ENCODE data around the gene SREBF2. TPM values are rescaled to one million over a fixed set of nuclear protein-coding genes. Genes with fewer than 3 reads are reported as not detected.

The SREBF2 gene
- total RNA-seq, 1 donor from 2014 or later = 65.5 TPM

DNA sequence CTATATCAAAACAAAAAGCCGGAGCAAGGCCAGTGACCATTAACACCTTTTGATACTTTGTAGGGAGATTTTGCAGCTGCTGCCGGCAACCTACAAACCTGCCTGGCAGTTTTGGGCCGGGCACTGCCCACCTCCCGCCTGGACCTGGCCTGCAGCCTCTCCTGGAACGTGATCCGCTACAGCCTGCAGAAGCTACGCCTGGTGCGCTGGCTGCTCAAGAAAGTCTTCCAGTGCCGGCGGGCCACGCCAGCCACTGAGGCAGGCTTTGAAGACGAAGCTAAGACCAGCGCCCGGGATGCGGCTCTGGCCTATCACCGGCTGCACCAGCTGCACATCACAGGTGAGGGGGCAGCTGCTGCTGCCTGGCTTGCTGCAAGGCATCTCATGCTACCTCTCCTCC lies 47.7 kb downstream of the SREBF2 start:
- no peak for DNase-seq

DNA sequence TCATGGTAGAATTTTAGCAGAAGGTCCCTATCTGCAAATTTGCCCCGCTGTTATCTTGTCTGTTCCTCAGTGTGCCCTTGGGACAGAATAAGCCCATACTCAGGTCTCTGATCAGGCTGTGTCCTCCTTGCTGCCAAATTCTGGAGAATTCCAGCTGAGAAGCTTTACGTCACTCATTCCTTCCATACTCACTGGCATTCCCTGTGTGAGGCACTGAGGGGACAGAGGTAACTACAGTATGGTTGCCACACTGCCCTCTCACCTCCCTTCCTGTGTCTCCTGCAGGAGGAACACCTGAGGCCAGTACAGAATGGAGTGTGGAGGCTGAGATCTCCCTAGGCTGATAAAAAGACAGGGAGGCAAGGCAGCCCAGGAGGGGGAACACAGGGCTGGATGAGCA lies 50.5 kb downstream of the SREBF2 start:
- DNase-seq = no peak

DNA sequence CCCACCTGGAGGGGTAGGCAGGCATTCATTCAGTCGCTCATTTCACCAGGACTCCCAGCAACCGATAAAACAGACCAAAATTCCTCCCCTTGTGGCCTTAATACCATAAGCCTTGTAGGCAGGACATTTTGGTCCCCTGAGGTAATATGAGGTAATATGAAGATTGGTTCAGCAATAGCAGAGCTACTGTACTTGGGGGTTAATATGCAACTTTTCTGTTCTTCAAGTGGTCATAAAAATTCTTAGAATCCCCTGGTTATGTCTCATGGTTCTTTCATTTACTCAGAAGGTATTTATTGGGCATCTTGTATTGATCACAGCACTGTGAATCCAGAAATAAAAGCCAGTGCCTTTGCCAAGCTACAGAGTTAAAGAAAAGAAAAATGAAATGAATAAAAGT lies 52.2 kb downstream of the SREBF2 start:
- DNase-seq = no peak

DNA sequence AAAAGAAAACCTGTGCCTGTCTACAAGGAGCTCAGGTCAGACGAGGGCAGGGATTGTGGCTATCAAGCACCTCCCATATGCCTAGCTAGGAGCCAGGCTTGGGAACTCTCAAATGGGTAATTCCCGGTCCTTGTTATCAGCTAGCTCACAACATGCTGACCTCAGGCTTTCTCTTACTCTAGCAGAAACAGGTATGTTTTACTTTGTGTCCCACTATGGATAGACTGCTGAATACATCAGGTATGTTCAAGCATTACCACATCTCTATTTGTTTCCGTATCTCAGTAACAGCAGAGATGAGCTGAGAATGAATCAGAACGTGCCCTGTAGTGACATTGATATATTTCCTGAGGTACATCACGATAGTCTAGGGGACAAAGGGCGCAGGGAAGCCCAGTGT lies 52.6 kb downstream of the SREBF2 start:
- no peak for DNase-seq

DNA sequence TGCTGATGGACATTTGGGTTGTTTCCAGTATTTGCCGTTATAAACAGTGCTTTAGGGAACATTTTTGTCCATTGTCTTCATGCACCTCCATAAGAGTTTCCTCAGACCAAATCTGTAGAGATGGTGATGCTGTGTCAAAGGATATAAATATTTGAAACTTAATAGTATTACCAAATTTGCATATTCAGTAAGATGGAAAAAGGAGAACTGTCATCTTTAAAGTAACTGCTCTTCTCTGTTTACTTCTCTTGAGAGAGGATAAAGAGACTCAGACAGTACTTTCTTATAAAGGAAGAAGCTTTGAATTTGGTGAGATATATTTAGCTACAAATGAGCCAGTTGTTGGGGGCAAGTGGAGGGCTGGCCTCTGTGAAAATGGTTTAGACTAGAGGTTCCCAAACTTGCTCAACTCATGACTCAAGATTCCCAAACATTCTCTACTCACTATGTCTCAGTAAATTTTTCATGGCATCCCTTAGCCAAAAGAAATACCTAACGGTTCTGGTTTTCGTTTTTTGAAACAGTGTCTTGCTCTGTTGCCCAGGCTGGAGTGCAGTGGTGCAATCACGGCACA lies 55.8 kb downstream of the SREBF2 start:
- DNase-seq = no peak

DNA sequence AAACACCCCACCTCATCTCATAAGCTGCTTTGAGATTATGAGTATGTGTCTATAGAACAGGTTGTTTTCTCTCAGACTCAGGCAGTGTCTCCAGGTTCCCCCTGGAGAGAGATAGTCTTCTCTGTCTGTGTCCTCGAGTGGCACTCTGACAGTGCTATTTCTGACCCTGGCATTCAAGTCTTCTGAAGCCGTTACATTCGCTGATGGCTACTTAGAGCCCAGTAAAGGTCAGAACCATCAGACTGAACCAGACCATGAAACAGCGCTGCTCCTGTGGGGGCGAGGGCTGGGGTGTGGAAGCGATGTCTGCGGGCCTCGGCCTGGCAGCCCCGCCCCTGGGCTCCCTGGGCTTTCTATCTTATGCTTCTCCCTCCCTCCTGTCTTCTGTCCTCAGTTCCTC lies 58.5 kb downstream of the SREBF2 start:
- no peak for DNase-seq

DNA sequence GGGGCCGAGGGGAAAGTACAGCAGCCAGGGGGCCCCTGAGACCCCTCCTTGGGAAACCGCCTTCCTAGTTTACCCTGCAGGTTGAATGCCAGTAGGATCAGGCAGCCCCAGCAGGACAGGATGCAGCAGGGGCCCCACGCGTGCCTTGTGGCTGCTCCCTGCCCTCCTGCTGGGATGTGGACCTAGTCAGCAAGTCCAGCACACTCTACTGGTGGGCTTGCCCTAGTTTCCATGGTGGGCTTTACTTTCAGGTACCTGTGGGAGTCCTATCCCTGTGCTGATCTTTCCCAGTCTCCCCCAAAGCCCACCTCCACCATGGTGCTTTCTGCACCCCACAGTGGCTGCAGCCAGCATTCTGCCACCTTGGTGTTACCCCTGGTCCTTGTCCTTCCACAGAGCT lies 59.8 kb downstream of the SREBF2 start:
- DNase-seq = no peak

DNA sequence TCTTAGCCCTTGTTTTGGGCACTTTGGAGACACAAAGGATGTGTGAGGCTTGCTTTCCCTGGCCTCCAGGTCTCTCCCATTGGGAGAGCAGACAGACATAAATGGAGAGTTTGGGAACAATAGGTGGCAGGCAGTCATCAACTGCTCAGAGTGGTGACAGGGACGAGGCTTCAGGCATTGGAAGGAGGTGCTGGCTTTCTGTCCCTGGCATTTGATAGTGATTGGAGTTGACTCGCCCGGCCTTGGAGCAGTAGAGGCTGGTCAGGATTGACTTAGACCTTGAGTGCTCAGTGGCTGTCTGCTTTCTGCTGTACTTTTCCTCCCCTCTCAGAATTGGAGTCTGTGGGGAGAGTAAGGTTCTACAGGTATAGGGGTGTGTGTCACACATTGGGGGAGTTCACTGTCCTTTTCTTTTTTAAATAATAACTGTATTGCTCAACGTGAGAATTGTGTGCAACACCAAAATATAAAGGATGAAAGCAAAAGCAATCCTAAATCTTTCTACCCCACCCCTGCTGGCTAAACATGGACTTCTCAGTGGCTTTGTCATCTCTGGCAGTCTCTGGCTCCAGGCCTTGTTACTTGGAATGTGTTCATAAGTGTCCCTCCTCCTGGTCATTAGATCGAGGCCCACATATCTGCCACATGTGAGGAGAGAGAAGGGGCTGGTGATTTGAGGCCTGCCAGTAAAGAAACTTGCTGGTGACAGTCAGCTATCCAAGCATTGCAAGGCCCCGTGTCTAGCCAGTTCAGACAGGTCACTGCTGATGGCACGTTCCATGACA lies 60.9 kb downstream of the SREBF2 start:
- DNase-seq = no peak

DNA sequence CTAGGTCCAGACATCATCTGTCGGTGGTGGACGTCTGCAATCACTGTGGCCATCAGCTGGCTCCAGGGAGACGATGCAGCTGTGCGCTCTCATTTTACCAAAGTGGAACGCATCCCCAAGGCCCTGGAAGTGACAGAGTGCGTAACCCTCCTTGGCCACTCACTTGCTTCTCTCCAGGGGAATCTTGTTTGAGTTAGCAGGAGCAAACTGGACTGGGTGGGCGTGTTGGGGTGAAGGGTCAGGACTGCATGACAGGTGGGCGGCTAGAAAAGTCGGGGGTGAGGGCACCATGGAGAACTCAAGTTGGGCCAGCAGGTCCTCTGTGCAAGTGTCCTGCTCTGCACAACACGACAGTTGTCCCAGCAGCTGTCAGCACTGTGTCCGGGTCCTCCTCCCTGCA lies 65.7 kb downstream of the SREBF2 start:
- DNase-seq = no peak

DNA sequence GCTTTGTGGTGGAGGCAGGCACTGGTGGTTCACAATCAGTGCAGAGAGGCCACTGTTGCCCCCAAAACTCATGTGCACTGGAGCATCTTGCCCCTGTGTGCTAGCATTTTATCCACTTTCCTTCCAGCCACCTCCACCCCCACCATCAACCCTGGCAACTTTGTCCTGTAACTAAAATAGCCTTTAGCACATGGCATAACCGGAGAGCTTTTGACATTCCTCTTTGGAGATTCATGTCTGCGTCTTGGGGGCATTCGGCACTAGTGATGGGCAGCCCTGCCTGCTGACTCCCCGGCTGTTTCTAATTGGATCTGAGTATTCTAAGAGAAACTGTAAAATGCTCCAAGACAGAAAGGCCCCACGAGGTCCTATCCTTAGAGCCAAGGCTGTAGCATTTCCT lies 66.2 kb downstream of the SREBF2 start:
- DNase-seq = no peak

DNA sequence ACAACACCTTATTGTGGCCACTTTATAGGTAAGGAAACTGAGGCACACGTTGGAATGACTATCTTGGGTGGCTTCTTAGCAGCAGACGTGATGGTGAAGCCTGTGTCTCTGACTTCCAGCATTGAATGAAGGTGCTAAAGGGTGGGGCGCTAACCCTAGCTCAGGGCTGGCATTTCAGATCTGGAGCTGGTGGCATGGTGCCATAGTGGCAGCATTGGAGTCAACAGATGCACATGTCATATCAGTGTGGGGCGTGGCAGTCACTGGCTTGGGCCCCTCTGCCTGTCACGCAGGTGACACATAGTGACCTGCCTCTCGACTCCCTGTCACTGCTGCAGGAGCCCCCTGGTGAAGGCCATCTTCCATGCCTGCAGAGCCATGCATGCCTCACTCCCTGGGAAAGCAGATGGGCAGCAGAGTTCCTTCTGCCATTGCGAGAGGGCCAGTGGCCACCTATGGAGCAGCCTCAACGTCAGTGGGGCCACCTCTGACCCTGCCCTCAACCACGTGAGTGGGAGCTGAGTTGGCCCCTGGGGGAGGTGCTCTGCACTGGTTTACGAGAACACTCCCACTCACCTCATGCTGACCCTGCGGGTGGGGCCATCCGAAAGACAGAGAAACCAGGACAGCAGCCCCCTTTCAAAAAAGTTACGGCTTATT lies 67.2 kb downstream of the SREBF2 start:
- no peak for DNase-seq

DNA sequence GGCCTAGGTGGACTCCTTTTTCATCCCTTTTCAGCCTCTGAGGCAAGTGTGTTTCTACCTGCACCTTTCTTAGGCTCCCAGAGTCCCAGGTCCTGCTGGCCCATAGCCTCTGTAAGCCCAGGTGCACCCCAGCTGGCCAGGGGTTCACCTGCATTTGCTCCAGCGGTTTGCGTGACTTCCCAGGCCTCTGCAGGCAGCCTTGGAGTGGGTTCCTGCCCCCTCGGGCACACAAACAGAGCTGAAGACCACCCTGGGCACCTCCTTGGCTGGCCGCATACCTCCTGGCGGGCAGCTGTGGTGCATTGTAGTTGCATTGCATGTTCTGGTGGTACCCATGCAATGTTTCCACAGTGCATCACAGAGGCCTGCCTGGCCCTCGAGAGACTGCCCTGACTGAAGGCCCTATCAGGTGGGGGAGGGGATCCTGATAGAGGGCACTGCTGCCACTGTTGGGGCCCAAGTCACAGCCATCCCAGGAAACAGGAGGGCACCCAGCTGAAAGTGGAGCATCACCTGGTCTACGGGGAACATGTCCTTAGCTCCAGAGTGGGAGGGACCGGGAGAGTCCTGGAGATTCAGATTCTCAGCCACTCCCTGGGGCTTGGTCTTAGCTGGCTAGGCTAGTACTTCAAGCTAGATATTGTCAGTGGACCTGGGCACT lies 67.9 kb downstream of the SREBF2 start:
- DNase-seq = no peak

DNA sequence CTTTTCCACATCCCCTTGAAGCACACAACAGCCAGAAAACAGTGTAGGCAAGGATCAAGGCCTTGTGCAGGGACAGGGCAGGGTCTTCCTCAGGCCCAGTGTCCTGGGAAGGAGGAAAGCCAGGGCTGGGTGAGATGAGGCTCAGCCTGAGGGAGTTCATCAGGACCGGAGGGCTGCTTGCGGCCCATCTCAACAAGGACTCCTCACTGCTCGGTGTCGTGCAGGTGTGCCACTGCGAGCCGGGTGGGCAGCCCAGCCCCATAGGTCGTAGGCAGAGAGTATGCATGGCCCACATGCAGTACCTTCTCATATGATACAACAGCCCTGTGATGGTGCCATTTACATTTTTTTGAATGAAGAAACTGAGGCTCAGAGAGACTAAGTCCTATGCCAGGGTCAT lies 69.1 kb downstream of the SREBF2 start:
- DNase-seq = no peak

DNA sequence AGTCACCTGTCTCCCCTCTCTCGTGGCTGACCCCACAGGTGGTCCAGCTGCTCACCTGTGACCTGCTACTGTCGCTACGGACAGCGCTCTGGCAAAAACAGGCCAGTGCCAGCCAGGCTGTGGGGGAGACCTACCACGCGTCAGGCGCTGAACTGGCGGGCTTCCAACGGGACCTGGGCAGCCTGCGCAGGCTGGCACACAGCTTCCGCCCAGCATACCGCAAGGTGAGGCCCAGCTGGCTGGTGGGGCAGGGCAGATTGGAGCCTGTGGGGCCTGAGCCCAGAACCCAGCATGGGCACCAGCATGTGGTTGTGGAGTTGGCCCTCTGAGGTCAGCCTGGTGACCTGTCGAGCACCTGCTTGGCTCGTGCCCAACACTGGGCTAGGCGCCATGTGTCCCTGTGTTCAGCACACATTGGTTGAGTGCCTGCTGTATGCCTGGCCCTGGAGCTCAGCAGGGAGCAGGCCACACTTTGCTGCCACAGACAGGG lies 70.1 kb downstream of the SREBF2 start:
- no peak for DNase-seq

DNA sequence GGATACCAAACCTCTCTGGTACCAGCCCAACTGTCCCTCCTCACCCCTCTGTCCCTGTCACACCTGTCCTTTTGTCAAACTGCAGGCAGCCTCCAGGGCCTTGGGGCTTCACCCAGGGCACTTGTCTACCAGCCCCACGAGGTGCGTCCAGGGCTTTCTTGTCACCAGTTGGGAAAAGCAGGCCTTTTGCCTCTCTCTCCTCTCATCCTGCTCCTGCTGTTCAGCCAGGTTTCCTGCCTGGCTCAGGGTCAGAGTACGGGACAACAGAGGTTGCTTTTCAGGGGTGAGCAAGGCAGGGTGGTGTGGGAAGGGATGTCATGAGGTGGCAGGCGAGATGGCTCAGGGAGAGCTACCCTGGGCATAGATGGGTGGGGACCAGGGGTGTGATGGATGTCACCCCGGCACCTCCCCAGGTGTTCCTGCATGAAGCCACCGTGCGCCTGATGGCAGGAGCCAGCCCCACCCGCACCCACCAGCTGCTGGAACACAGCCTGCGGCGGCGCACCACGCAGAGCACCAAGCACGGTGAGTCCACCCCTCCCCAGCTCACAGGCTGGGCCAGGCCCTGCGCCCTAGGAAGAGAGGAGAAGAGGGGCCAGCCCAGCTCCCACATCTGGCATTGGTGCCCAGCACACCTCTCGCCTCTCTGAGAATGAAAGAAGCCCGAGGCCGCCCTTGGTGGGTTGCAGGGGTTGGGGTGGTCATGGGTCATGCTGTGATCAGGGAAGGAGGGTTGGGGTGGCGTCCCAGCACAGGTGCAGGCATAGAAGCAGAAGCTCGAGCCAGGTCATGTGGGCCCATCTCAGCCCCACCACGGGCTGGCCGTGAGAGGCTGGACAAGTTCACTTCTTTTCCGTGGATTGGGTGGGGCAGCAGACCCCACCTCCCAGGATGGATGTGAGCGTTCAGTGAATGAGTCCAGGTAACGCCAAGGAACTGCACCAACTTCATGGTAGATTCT lies 71.8 kb downstream of the SREBF2 start:
- DNase-seq = no peak

DNA sequence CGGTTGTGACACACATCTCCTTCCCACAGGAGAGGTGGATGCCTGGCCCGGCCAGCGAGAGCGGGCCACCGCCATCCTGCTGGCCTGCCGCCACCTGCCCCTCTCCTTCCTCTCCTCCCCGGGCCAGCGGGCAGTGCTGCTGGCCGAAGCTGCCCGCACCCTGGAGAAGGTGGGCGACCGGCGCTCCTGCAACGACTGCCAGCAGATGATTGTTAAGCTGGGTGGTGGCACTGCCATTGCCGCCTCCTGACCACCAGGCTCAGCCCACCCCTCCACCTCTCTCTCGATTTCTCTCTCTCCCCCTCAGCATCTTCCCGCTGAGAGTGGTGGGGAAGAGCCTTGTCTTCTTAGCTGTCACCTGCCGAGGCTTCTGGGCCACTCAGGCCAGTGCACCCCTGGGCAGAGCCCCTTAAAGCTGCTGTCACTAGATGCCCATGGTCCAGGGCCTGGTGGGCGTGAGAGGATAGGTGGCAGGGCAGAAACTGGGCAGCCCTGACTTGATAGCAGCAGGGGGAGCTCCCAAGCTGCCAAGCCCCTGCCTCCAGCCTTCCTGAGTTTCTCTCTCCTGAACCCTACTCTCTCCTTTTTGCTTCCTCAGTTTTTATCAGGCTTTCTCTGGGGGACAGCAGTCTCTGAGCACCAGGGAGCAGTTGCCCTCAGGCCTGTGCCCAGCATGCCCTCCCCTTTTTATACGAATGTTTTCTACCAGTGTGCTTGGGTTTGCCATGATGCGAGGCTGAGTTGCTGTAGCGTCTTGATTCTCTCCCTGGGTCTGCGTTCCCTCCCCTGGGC lies 72.7 kb downstream of the SREBF2 start:
- DNase-seq = no peak

DNA sequence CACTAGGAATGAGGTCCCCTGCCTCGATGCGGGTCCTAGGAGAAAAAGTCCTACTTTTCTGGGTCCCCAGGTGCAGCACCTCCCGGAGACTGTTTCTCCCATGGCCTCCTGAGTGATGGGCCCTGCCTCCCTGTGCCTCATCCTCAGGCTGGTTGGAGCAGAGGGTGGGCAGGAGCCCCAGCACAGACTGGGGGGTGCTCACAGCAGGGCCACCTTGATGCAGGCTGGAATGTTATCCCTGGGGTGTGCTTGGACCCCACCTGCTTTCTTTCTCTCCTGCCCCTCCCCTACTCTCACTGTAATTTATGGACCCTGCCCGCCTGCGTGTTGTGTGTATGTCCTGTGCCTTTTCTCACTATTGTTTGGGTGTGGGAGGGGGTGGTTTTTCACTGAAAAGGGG lies 73.9 kb downstream of the SREBF2 start:
- DNase-seq = no peak

DNA sequence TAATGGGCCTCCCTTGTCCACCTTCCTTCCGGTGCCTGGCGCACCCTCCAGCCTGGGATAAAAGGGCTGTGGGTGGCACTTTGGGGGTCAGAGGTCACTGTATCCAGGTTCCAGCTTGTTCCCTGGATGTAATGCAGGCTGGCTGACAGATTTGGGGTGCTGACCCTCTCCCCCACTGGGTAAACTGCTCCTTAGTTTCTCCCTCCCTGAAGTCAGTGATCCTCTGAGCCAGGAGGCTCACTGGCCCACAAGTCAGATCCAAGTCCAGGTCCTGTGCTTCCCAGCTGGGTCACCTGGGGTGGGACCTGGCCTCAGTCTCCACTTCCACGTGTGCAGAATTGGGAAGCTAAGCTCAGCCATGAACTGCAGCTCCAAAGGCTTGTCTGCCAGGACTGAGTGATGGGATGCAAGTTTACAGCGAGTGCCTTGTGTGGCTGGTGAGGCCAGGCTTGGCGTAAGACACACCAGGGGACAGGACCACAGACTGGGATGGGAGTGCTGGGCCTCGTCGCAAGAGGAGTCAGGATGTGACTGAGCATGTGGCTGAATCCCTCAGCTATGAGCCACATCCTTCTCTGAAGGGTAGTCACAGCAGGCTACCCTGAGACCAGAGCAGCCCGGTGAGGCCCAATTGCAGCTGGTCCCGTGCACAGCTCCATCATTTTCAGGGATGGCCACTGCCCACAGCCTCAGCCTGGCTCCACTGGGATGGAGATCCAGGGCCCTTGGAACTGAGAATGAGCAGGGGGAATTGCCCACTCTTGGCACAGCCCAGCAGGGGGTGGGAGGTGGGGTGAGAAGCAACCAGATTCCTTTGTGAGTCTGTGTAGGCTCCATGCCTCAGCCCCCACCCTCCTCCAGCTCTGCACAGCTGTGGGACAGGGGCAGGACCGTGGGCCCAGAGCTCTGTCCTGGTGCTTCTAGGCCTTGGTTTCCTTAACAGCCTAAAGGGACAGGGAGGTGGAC lies 74.8 kb downstream of the SREBF2 start:
- no peak for DNase-seq

DNA sequence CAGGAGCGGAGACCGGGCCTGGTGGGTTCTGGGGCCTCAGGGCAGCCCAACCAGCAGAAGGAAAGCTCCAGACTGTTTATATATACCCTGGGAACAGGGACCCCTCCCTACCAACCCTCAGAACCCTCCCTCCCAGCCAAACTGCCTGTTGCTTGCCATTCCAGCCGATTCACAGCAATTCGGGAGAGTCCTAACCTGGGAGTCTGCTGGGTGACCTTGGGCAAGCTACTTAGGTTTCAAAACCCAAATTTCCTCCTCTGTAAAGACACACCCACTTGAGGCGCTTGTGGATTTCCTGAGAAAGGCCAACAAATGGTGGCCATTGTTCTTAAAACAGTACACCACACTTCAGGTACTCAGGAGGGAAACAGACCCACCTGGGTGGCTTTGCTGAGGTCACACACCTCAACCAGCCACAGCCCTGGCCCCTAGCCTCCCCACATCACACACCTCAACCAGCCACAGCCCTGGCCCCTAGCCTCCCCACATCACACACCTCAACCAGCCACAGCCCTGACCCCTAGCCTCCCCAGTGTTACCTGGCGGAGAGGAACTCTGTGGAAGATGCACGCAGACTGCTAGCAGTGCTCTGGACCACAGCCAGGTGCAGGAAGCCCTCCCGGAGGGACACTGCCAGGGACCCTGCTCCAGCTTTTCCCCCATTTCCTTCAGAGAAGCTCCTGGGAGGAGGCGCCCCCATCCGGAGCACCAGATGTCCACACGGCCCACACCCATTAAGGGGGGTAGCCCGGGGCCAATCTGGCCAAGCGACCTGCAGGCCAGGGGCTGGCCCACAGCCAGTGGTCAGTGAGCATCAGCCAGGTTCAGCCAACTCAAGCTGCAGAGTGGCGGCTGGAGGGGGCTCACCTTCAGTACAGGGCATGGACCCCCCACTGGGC lies 75.8 kb downstream of the SREBF2 start:
- DNase-seq = no peak
